22Rv1 (cell line): ENCODE measurements around the gene PRDM10.

ENCODE experiments used
- H3K27ac ChIP-seq: fragments of 450-650 bp; 2 replicates; pipeline ENCODE4 v1.5.1; 2017
- CTCF ChIP-seq: fragments of 450-650 bp; IDR thresholded peaks from 2 replicates; pipeline ENCODE4 v1.5.1; 2017; ENCODE audit warnings: mild to moderate bottlenecking
- ZFX ChIP-seq: fragments of 450-650 bp; IDR thresholded peaks from 2 replicates; pipeline ENCODE4 v1.6.1; 2017; ENCODE audit warnings: antibody characterized with exemption, borderline replicate concordance

Gene PRDM10

GRCh38 chr11:129989149-129989813 is 13.4 kb downstream of the PRDM10 start:
- H3K27ac ChIP-seq, result no peak overlapping the region

GRCh38 chr11:129987950-129988349 is 14.7 kb downstream of the PRDM10 start:
- no peak for TF ChIP-seq CTCF
- no peak for TF ChIP-seq ZFX
- no peak overlapping the region for H3K27ac ChIP-seq

More at GRCh38 chr11:129989149-129989813, 13.4 kb downstream of the PRDM10 start:
- TF ChIP-seq CTCF, result no peak
- no peak for TF ChIP-seq ZFX

GRCh38 chr11:129985823-129986222 is 16.8 kb downstream of the PRDM10 start:
- no peak for TF ChIP-seq ZFX
- no peak for TF ChIP-seq CTCF
- no peak overlapping the region for H3K27ac ChIP-seq

GRCh38 chr11:129980086-129980485 is 22.5 kb downstream of the PRDM10 start:
- no peak for TF ChIP-seq CTCF
- no peak for TF ChIP-seq ZFX
- no peak overlapping the region for H3K27ac ChIP-seq

- TF ChIP-seq ZFX (no peak), CTCF (no peak)
These were observed 23.5 kb downstream of the PRDM10 start for GRCh38 chr11:129979046-129979605.

GRCh38 chr11:129978447-129978846 is 24.2 kb downstream of the PRDM10 start:
- TF ChIP-seq ZFX (no peak), CTCF (no peak)
- H3K27ac ChIP-seq, result no peak overlapping the region

More at GRCh38 chr11:129979046-129979605, 23.5 kb downstream of the PRDM10 start:
- no peak overlapping the region for H3K27ac ChIP-seq

GRCh38 chr11:129976328-129976727 is 26.3 kb downstream of the PRDM10 start:
- no peak overlapping the region for H3K27ac ChIP-seq

More at GRCh38 chr11:129976328-129976727, 26.3 kb downstream of the PRDM10 start:
- TF ChIP-seq CTCF (no peak), ZFX (no peak)
